Non-pigmented ciliary epithelial cell (primary cell): Measurements from ENCODE around the gene NME8.

Source experiments
- DNase-seq: peaks from one replicate; pipeline ENCODE4 v3.0.0-alpha.2; 2010; ENCODE audit warnings: low read depth

Gene NME8

DNA sequence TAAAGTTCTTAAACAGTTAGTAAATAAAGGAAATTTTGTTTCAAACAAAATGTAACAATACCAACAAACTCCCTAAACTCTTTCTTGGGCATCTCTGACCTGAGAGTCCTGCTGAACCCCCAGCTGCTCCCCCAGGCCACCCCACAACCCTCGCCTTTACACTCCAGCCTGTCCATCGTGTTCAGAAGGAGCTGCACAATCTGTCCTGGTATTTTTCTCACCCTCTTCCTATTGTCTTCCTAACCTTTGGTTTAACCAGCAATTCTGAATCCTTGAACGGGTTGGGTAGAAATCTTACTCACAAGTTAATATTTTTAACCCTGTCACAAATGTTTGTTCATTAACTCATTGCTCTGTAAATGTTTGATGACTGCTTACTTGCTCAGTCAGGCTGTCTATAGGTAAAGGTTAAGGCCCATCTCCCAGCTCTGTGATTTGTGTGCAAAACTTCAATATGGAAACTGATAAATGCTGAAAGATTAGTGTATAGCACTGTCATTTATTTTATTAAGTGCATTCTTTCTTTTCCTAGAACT lies 51.4 kb downstream of the NME8 start:
- DNase-seq: no peak

DNA sequence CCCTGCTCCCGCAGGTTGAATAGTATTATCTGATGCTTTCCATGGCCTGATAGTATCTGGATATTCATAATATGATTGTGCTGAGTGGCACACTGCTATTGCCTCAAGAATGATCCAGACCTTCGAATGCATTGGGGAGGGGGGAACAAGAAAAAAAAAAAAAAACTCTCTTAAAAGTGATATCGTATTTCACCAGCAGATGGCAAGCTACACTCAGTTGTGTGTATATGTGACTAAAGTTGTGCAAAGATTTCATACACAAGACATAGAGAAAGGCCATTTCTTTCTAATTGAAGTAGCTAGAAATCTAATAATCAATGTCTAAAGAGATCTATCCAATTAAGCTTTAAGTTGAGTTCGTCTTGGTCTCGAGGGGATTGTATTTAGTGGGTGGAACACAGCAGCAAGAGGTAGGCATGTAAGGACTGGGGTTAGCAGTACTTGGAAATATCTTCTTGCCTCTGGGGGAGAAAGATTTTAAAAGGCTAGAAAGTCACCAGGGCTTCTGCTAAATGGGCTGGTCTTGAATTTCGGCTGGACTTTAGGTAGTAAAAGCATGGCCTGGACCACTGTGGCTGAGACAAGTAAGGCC lies 52.9 kb downstream of the NME8 start:
- no peak for DNase-seq

DNA sequence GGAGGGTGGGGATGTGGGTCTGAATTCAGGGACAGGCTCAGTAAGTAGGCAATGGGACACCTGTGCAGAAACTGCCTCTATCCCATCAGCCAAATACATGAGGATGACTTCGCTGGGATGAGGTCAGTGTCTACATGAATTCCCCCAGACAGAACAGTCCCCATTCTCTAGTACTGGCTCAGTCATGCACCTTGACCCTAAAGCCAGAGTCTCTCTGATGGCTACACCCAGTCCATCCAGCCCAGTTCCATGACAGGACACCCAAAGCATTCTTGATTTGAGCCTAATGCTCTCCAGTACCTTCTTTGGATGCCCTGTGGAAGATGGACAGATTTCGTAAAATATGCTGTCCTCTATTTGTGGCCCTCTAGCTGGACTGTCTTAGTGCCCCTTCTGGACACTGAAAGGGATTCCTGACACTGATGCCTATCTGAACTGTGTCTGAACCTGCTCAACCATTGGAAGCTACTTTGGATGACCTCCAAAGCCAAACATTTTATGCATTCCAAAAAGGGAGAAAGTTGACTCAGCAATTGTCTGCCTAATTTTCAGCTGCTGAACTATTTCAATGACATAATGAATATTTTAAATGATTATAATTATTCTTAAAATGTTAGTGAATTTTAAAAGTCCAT lies 53.6 kb downstream of the NME8 start:
- peak; percentile 50 for DNase-seq

DNA sequence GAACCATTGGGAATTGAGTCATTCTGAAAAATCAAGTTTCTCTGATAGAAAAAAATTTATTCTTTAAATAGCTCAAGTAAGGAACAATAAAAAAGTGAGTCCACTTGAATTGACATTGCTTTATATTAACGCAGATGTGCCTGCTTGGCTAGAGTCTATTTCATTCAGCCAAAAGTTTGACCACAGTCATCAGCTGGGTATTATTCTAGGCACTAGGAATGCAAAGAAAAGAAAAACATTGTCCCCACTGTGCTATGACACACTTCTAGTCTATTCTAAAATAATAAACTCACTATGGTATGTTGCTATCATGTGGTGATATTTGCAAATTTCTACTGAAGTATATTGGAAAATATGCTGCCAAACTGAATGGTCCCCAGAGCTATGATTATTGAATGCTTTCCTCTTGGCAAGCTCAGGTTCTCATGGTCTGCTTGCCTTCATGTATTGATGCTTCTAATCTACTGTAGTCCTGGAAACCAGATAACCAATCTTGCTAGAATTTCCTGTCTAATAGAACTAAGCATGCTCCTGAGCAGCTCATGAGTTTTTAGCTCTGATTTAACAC lies 59.9 kb downstream of the NME8 start:
- DNase-seq: peak; percentile 80

DNA sequence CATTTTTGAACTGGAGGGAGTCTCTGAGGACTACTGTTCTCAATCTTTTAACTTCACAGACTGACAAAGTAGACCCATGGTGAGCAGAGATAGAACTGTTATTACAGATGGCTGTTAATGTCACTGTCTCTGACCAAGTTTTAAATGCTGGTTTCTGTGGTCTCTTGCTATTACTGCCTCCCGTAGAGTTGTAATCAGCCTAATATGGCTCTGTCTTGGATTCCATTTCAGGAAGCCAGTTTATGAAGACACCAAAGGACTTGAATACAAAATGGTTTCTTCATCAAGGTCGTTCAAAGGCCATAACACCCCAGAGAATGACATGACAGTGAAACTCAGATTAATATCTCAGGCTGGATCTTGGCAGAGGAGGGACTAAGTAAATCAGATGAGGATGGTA lies 64.4 kb downstream of the NME8 start:
- DNase-seq: no peak

DNA sequence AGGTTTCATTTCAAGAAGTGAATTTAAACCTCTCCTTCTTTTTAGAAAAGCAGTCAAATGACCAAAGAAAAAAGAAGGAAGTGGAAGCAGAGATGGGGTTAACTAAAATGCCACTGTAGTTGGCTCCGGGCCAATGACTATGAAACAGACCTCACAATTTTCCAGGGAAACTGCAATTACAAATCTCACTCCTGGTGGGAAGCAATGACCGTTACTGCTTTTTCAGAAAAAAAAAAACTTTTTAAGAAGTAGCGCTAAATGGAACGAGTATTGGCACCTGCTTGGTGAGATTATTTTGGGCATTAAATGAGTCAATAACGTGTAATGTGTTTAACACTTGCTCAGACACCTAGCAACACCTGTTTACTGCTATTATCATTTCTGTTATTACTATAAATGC lies 67.0 kb downstream of the NME8 start:
- no peak for DNase-seq

DNA sequence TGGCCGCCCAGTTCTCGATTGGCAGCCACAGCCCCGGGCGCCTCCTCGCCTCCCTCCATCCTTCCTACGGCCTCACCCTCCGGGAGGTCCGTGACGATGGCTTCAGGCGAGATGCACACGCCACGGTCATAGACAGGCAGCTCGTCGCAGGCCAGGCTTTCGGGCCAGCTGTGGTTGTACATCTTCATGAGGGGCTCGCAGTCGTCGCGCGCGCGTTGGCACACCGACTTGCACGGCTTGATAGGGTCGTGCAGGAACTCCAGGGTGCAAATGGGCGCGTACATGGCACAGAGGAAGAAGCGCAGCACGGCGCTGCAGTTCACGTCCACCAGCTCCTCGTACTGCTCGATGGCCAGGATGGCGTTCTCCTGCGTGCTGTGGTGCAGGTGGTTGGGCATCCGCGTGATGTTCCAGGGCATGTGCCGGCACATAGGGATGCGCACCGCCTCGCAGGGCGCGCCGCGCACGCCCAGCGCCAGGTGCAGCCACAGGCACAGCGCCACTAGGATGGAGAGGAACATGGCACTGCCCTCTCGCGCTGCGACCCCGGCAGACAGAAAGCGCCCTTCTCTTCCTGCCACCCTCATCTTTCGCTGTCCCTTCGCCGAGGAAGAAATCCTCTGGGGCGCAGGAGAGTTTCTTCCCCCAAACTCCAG lies 67.7 kb downstream of the NME8 start:
- DNase-seq: no peak

DNA sequence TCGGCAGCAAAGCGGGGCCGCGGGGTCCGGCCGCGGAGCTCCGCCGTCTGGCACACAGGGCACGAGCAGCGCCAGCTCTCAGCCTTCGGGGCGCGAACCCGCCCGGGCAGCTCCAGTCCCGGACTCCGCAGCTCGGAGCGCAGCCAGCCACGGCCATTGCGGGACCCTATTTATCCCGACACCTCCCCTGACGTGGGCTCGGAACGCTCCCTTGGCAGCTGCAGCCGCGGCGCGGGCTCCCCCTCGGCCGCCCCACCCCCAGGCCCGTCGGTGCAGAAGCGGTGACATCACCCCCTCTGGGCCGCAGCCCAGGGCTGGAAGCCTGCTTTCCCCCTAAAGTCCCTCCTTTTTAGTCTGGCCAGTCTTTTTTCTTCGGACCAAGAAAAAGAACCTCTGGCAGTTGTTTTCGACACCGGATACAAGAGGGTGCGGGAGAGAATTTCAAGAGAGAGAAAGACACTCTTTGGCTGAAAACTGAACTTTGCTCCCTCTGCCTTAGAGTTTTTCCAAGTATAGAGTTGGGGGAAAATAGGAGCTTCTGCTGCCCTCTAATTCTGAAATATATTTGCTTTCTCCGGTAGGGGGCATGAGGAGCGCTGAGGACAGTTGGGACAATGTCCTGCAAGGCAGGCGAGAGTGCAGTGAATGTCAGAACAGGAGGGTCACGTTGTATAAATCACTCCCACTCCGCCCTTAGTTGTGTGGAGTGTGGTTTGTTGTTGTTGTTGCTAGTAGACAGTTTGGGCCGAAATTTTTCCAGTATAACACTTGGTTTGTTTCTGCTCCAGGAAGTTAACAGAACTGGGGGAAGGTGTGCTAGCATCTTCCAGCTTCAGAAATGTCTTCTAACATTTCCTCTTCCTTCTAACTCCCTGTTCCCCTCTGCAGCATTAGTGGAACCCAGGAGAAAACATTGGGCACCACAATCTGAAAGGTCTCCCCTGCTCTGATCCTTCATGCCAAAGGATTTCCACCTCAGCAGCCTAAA lies 68.6 kb downstream of the NME8 start, which contains the start of gene SFRP4:
SFRP4 (minus strand) TSS at position 145 of the 988 bp plus-strand sequence. CDS start 280 bp downstream, outside the sequence.
- no peak for DNase-seq

DNA sequence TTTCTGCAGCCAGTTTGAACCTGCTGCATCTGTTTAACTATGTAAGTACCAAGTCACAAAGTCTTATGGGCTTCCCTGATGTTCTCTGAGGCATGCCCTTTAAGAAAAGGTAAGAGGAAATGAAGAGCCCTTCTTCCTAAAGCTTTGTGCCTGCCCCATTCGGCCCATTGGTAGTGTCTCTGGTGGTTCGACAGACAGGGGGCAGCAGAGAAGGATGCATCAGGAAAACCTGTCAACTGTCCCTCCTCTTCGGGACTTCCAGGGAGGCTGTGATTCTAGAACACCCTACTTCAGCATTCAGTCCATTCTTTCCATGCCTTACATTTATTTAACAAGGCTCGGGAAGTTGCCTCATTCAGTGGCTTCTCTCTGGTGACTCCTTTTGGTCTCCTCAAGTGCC lies 70.1 kb downstream of the NME8 start:
- no peak for DNase-seq

DNA sequence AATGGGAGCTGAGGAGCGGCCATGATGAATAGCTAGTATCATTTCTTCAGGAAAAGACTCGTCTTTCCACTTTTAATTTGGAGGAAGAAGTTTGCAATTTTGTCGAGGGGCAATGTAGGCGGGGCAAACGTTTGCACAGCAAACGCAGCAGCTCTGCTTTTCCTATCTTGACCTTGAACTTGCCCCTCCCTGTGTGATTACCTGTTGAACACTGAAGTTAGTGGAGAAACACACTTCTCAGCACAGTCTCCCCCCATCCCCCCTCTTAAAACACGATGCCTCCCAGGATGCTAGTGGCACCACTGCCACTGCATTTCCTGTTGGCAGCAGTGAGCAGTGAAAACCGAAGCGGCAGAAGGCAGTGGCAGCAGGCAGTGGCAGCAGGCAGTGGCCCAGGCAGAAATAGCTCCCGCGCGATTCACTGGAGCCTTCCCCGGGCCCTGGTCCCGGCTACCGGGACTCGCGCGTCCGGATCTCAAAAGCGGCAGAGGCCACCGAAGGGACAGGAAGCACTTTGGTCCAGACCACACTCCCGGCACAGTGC lies 72.0 kb downstream of the NME8 start, which contains the start of gene EPDR1:
EPDR1 (plus strand) TSS at position 336 of the 544 bp plus-strand sequence. CDS start 300 bp downstream, outside the sequence.
- DNase-seq: no peak

DNA sequence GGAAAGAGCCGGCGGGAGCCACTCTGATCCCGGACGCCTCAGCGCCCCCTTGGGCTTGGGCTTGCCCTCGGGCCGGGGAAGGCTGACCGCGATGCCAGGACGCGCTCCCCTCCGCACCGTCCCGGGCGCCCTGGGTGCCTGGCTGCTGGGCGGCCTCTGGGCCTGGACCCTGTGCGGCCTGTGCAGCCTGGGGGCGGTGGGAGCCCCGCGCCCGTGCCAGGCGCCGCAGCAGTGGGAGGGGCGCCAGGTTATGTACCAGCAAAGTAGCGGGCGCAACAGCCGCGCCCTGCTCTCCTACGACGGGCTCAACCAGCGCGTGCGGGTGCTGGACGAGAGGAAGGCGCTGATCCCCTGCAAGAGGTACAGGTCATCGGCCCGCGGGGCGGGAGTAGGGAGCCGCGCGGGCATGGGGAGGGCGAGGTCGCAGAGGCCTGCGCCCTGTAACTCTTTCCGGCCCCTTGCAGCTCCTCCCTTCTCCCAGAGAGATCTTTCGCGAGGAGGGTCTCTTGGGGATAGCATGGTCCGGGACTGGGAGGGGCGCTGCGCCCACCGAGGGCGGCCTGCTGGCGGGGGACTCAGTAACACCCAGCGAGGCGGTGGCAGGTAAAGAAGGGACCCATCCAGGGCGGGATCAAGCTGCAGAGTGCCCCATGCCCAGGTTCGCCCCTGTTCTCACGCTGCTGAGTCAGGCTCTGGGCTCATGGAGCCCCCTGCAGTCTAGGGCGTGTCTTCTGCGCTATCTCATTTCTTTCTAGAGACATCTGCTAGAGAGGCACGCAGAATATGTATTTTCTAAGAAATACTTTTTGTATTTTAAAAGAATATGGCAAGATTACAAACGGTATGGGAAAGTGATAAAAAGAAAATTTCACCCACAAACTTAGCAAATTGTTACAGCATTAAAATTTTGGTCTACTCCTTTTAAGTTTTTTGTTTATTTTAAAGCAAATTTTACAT lies 72.7 kb downstream of the NME8 start:
- no peak for DNase-seq

DNA sequence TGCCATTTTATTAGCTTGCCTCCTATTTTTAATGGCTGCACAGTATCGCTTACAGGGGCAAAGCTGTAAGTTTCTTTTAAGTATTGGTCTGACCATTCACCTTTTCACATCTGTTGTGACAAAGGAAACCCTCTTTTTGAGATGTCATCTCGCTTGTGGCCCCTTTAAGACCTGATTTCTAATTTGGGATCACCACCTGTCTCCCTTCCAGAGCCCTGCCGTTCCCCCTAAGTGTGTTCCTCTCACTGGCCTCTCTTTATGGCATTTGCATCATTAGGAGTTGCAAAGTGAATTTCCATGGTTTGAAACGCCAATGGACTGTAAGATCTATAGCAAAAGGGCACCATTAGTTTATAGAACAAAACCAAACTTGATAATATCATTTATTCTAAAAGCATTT lies 73.5 kb downstream of the NME8 start:
- DNase-seq: no peak

DNA sequence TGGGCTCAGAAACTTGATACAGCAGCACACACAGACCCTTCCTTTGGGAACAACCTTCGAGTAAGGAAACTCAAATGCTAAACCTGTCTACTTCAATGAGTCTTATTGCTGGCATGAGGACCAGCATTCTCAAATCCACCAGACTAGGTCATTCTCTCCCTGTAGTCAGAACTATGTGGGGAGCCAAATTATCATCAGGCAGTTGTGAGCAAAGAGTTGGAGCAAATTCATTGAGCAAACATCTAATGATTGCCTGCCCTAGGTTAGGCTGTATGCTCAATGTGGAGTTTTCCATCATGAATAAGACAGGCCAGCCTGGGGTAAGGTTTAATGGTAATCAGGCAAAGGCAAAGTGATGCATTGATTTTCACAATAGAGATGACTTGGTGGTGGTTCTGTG lies 75.6 kb downstream of the NME8 start:
- DNase-seq: no peak

DNA sequence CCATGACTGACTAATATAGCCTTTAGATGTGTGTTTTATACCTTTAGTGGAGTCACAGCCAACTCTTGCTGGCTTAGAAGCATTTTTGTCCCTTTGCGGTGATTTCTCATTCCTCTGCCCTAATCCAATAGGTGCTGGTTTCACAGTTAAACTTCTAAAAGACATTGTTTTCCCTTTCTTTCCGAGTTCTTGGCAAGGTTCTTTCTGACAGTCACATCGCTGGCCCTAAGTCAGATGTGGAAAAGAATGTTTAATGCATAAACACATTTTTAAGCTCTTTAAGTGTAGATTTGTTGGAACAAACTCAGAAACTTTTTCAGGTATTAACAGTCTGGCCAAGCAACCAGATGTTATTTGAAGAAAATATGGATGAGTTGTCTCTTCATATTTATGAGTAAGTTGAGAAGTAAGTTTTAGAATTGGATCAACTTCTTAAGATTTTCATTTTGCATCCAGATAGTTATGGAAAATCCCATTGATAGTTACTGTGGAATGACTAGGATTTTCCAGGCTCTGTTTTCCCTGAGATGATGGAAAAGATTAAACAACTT lies 76.2 kb downstream of the NME8 start:
- no peak for DNase-seq

DNA sequence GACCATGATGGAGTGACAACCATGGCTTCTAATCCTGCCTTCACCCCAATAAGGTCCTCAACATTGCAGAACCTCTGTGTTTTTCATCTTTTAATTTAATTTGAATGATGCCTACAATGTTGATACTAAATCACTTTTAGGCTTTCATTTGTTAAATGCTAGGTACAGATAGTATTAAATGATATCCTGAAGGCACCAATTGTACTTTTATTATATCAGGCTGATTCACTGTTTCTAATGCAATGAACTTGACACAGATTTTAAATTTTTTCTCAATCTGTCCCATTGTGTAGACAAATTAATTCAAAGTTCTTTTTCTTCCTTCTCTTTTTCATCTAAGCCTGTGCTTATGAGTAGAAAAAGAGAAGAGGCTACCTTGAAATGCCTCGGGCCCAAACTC lies 77.2 kb downstream of the NME8 start:
- no peak for DNase-seq

DNA sequence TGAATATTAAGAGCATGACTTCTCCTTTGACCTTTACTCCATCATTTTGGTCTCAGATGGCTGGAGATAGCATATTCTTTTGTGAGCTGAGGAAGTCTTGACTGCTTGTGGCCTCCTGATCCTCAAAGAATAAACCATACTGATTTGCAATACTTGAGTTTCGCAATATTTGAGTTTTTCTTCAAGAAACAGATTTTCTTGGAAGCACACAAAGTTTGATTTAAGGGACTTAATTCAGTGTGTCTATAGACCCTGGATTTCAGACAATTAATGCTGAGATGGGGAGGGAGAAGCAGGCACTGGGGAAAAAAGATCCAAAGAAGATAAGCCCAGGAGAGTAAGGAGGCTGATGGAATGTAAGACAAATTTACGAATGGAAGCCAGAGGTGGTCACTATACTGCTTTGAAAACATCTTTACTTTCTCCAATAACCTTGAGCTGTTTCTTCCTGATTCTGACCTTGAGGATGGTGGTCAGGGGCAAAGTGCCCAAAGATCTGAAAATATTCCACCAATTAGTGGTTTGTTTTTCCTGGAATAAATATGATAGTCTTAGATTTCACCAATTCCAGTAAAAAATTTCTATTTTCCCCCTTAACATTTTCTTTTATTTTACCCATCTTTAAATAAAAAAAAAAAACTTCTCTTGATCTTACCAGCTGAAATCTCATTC lies 79.5 kb downstream of the NME8 start:
- no peak for DNase-seq

DNA sequence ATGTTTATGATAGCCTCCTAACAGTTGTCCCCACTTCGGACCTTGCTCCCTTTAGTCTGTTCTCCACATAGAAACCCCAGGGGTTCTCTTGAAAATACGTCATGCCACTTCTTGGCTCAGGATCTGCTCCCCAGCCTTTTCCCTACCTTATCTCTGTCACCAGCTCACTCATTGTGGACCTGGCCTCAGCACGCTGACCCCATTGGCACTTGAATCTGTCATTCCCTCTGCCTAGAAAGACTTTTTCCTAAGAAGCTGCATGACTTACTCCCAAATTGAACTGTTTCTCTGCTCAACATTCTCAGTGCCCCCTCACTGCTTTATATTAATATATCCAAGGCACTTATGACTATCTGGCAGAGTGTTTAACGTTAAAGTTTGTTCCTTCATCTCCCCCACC lies 80.5 kb downstream of the NME8 start:
- DNase-seq: no peak

DNA sequence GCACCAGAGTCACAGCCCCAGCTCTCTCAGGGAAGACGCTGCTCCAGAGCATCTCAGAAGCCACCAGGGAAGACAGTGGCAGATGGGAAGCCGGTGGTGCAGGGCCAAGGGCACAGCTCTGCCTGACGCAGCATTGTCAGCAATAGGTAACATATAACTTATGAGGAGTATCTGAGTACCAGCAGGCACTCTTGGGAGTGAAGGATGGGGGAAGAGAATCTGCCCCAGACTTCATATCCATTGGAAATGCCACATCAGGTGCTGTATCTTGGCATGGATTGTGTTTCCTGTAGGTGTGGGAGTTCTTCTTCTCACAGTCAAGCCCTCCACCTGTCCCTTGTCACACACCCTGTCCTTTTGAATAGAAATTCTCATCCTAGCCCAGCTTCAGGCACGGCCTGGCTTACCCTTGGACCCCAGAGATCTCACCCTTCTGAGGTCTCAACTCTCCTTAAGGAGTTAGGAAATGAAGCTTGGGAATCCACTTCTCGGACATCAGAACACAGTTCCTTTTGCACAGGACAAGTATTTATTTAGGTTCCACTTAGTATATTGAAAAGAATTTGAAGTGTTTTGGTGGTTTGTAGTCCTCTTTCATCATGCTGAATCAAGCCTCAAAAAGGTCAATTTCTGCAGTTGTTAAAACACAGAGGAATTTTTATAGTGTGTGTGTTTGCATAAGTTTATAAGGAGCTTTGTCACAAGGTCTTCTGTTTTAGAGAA lies 82.0 kb downstream of the NME8 start:
- peak; percentile 31 for DNase-seq

DNA sequence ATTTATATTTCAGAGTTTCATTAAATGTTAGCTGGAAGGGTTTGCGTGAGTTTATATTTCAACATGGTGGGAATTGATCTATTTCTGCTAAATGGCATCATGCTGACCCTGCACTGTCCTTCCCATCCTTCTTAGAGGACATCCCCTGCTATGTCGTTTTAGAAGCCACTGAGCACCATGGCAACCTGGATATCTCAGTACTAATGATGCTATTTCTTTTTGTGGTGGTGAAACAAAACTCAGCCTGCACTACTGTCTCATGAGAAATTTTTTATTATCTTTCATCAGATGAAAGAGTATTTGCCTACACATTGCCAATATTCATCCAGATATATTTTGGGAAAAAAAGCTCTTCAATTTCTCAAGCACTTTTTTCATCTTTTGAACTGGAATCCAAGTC lies 84.1 kb downstream of the NME8 start:
- no peak for DNase-seq
